Activated naive CD8-positive, alpha-beta T cell treated with anti-CD3 and anti-CD28 coated beads, Interleukin-2, amount 10 ng/mL, durations not matched to agents 7 days and 5 days (primary cell): ENCODE measurements around the gene FADS1. TPM values are rescaled to one million over a fixed set of nuclear protein-coding genes. Genes with fewer than 3 reads are reported as not detected.
A peak's percentile ranks its signal among the peaks of the same experiment; 100 is the strongest.

Source experiments
- ATAC-seq: fragments of 150-1000 bp; cut with Tn5 transposase; one replicate; pipeline ENCODE4 v1.10.0; 2021; ENCODE audit warnings: low read depth, moderate library complexity
- POLR2A ChIA-PET: fragments of 350-600 bp; sonication (Branson Sonifier 250); formaldehyde crosslinking; loops from one replicate; lab custom pipeline; 2021; ENCODE audit warnings: antibody characterized with exemption; lab: Charles Lee
- DNase-seq: peaks from one replicate; pipeline ENCODE4 v3.0.0; 2021
- H3K27ac Mint-ChIP-seq: one replicate; pipeline ENCODE4 v1.8.0; 2022; ENCODE audit warnings: mild to moderate bottlenecking, mixed read lengths
- H3K27me3 Mint-ChIP-seq: one replicate; pipeline ENCODE4 v1.8.0; 2022; ENCODE audit warnings: mild to moderate bottlenecking, moderate library complexity, mixed read lengths
- H3K36me3 Mint-ChIP-seq: one replicate; pipeline ENCODE4 v1.8.0; 2021; ENCODE audit warnings: mild to moderate bottlenecking, mixed read lengths
- H3K4me1 Mint-ChIP-seq: one replicate; pipeline ENCODE4 v1.8.0; 2021; ENCODE audit warnings: mixed read lengths
- H3K4me3 Mint-ChIP-seq: one replicate; pipeline ENCODE4 v1.8.0; 2022; ENCODE audit warnings: mild to moderate bottlenecking, moderate library complexity, mixed read lengths
- H3K9me3 Mint-ChIP-seq: one replicate; pipeline ENCODE4 v1.8.0; 2021; ENCODE audit warnings: mixed read lengths
- total RNA-seq, 2 experiments: library from RNA; stranded (reverse); gene quantifications; one replicate each; pipeline ENCODE4 v1.2.3, GENCODE V29; 2021

The FADS1 gene
- total RNA-seq, 2 experiments from 2014 or later: 53.2 to 54.7 TPM

GRCh38 chr11:61810671-61811175 lies 6.1 kb downstream of the FADS1 start:
- Mint-ChIP-seq H3K27ac (no peak overlapping the region), H3K36me3 (peaks cover 45% of the 10 kb centered on the region), H3K9me3 (no peaks in the 10 kb centered on the region), H3K27me3 (no peaks in the 10 kb centered on the region), H3K4me1 (peaks cover 12% of the 10 kb centered on the region), H3K4me3 (no peak overlapping the region)
- POLR2A ChIA-PET: interaction anchor here (0.9 kb wide), 1 partner anchor 17 kb away, joined by 4 read pairs; the partner anchor contains the start of gene FADS2
- DNase-seq (no peak), ATAC-seq (no peak)

GRCh38 chr11:61806785-61807184 lies 10.0 kb downstream of the FADS1 start:
- Mint-ChIP-seq H3K27ac (no peak overlapping the region), H3K36me3 (peaks cover 38% of the 10 kb centered on the region)

GRCh38 chr11:61805146-61805545 lies 11.7 kb downstream of the FADS1 start:
- no peak overlapping the region for H3K4me3 Mint-ChIP-seq
- no peak for ATAC-seq
- POLR2A ChIA-PET: interaction anchor here (1.4 kb wide), 1 partner anchor 10 kb away, joined by 4 read pairs; no protein-coding TSS in a partner anchor

More at GRCh38 chr11:61806785-61807184, 10.0 kb downstream of the FADS1 start:
- no peaks in the 10 kb centered on the region for H3K27me3 Mint-ChIP-seq
- peaks cover 1% of the 10 kb centered on the region for H3K4me1 Mint-ChIP-seq
- POLR2A ChIA-PET: interaction anchor here (1.0 kb wide), 1 partner anchor 21 kb away, joined by 3 read pairs; no protein-coding TSS in a partner anchor
- H3K9me3 Mint-ChIP-seq: no peaks in the 10 kb centered on the region
- DNase-seq (no peak), ATAC-seq (no peak)
- H3K4me3 Mint-ChIP-seq: no peak overlapping the region

DNA sequence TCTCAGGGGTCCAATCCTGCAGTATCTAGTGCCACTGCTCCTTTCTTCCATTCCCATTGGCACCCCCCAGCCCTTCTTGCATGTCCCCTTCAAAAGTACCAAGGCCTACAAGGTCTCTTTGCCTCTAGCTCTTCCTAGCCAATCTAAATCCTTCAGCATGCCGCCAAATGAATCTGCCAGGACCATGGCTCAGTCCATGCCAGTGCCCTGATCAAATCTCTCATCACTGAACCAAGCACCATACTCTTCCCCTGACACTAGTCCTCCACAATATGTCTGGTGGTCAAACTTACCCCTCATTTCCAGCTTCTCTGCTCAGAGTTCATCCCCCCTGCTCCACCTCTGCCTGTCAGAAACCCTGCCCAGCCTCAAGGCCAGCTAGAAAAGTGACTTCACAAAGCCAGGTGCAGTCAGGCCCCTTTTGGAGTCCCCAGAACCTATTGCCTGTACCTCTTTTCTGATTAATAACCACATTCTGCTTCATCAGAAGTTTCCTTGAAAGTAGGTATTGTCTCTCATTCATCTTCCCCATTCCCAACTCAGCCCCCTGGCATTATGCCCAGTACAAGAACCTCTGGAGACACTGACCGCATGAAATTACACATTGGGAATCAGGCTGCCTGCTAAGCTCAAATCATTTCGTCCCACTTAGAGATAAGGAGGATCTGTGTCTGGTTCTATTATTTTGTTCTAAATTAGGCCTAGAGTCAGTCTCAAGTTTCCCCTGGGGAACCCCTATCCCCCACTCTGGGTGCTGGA lies 12.7 kb downstream of the FADS1 start:
- no peak for DNase-seq
- ATAC-seq: no peak
- no peaks in the 10 kb centered on the region for H3K27me3 Mint-ChIP-seq
- H3K9me3 Mint-ChIP-seq: no peaks in the 10 kb centered on the region
- POLR2A ChIA-PET: interaction anchor here (1.4 kb wide), 1 partner anchor 11 kb away, joined by 7 read pairs; no protein-coding TSS in a partner anchor
- H3K4me1 Mint-ChIP-seq: peaks cover 6% of the 10 kb centered on the region
- H3K4me3 Mint-ChIP-seq: no peak overlapping the region
- peaks cover 35% of the 10 kb centered on the region for H3K36me3 Mint-ChIP-seq
- peak overlapping the region; percentile 4 for H3K27ac Mint-ChIP-seq

More at GRCh38 chr11:61805146-61805545, 11.7 kb downstream of the FADS1 start:
- H3K27ac Mint-ChIP-seq: no peak overlapping the region
- no peak for DNase-seq
- H3K27me3 Mint-ChIP-seq: no peaks in the 10 kb centered on the region
- H3K36me3 Mint-ChIP-seq: peaks cover 35% of the 10 kb centered on the region
- no peaks in the 10 kb centered on the region for H3K9me3 Mint-ChIP-seq
- H3K4me1 Mint-ChIP-seq: peaks cover 1% of the 10 kb centered on the region

- Mint-ChIP-seq H3K27ac (no peak overlapping the region), H3K4me3 (no peak overlapping the region), H3K27me3 (no peaks in the 10 kb centered on the region), H3K4me1 (peaks cover 6% of the 10 kb centered on the region), H3K36me3 (peaks cover 29% of the 10 kb centered on the region), H3K9me3 (no peaks in the 10 kb centered on the region)
- POLR2A ChIA-PET: interaction anchor here (1.6 to 2.6 kb wide), 2 partner anchors 10 to 12 kb away, joined by 7 to 12 read pairs; partner anchors contain the start of genes FEN1 and TMEM258
- no peak for ATAC-seq
- DNase-seq: no peak
Measured at GRCh38 chr11:61802605-61803004, 14.2 kb downstream of the FADS1 start.

GRCh38 chr11:61800331-61801281 lies 16.2 kb downstream of the FADS1 start:
- Mint-ChIP-seq H3K36me3 (peaks cover 38% of the 10 kb centered on the region), H3K4me1 (peaks cover 22% of the 10 kb centered on the region), H3K27me3 (no peaks in the 10 kb centered on the region), H3K9me3 (no peaks in the 10 kb centered on the region), H3K4me3 (no peak overlapping the region), H3K27ac (peak overlapping the region; percentile 8)
- DNase-seq (no peak), ATAC-seq (no peak)
- POLR2A ChIA-PET: interaction anchor here (0.9 to 2.6 kb wide), 3 partner anchors 8 to 30 kb away, joined by 3 to 12 read pairs (median 7); partner anchors contain the start of genes FEN1 and TMEM258

GRCh38 chr11:61799665-61800284 lies 17.0 kb downstream of the FADS1 start:
- H3K27me3 Mint-ChIP-seq: no peaks in the 10 kb centered on the region
- DNase-seq: no peak
- H3K9me3 Mint-ChIP-seq: no peaks in the 10 kb centered on the region
- no peak for ATAC-seq
- H3K4me1 Mint-ChIP-seq: peaks cover 24% of the 10 kb centered on the region
- H3K27ac Mint-ChIP-seq: no peak overlapping the region
- H3K4me3 Mint-ChIP-seq: no peak overlapping the region
- POLR2A ChIA-PET: interaction anchor here (3.3 kb wide), 1 partner anchor 16 kb away, joined by 24 read pairs; the partner anchor contains the start of gene FADS1
- H3K36me3 Mint-ChIP-seq: peaks cover 38% of the 10 kb centered on the region

GRCh38 chr11:61797263-61797944 lies 19.4 kb downstream of the FADS1 start:
- Mint-ChIP-seq H3K4me1 (peaks cover 34% of the 10 kb centered on the region), H3K36me3 (peaks cover 29% of the 10 kb centered on the region), H3K27ac (peak overlapping the region; percentile 26), H3K27me3 (no peaks in the 10 kb centered on the region), H3K4me3 (no peak overlapping the region), H3K9me3 (no peaks in the 10 kb centered on the region)
- POLR2A ChIA-PET: interaction anchor here (0.9 to 3.3 kb wide), 8 partner anchors 11 to 285 kb away, joined by 3 to 24 read pairs (median 6); partner anchors contain the start of genes FADS1 and FADS2
- ATAC-seq (no peak), DNase-seq (no peak)

DNA sequence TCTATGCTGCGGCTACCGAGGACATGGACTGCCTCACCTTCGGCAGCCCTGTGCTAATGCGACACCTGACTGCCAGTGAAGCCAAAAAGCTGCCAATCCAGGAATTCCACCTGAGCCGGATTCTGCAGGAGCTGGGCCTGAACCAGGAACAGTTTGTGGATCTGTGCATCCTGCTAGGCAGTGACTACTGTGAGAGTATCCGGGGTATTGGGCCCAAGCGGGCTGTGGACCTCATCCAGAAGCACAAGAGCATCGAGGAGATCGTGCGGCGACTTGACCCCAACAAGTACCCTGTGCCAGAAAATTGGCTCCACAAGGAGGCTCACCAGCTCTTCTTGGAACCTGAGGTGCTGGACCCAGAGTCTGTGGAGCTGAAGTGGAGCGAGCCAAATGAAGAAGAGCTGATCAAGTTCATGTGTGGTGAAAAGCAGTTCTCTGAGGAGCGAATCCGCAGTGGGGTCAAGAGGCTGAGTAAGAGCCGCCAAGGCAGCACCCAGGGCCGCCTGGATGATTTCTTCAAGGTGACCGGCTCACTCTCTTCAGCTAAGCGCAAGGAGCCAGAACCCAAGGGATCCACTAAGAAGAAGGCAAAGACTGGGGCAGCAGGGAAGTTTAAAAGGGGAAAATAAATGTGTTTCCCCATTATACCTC lies 20.8 kb downstream of the FADS1 start:
- no peak for ATAC-seq
- Mint-ChIP-seq H3K4me1 (peaks cover 40% of the 10 kb centered on the region), H3K27me3 (no peaks in the 10 kb centered on the region), H3K9me3 (no peaks in the 10 kb centered on the region), H3K27ac (no peak overlapping the region), H3K36me3 (peaks cover 24% of the 10 kb centered on the region), H3K4me3 (no peak overlapping the region)
- DNase-seq: no peak
- POLR2A ChIA-PET: interaction anchor here (0.8 kb wide), 1 partner anchor 38 kb away, joined by 4 read pairs; no protein-coding TSS in a partner anchor

DNA sequence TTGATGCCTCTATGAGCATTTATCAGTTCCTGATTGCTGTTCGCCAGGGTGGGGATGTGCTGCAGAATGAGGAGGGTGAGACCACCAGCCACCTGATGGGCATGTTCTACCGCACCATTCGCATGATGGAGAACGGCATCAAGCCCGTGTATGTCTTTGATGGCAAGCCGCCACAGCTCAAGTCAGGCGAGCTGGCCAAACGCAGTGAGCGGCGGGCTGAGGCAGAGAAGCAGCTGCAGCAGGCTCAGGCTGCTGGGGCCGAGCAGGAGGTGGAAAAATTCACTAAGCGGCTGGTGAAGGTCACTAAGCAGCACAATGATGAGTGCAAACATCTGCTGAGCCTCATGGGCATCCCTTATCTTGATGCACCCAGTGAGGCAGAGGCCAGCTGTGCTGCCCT lies 21.3 kb downstream of the FADS1 start:
- H3K9me3 Mint-ChIP-seq: no peaks in the 10 kb centered on the region
- no peak for DNase-seq
- no peaks in the 10 kb centered on the region for H3K27me3 Mint-ChIP-seq
- H3K4me3 Mint-ChIP-seq: peak overlapping the region; percentile 46
- POLR2A ChIA-PET: no interaction called here
- H3K27ac Mint-ChIP-seq: no peak overlapping the region
- H3K36me3 Mint-ChIP-seq: peaks cover 24% of the 10 kb centered on the region
- ATAC-seq: no peak
- peaks cover 44% of the 10 kb centered on the region for H3K4me1 Mint-ChIP-seq

GRCh38 chr11:61794579-61794978 lies 22.2 kb downstream of the FADS1 start:
- no peak for ATAC-seq
- Mint-ChIP-seq H3K36me3 (peaks cover 24% of the 10 kb centered on the region), H3K27ac (no peak overlapping the region), H3K27me3 (no peaks in the 10 kb centered on the region), H3K9me3 (no peaks in the 10 kb centered on the region), H3K4me1 (peaks cover 47% of the 10 kb centered on the region), H3K4me3 (peak overlapping the region; percentile 46)
- no peak for DNase-seq
- POLR2A ChIA-PET: interaction anchor here (3.7 kb wide), 1 partner anchor 21 kb away, joined by 34 read pairs; the partner anchor contains the start of gene FADS1
